Medulla oblongata (tissue), 1 donor: ENCODE measurements around the gene PDIA2.
"Not testable (repeated sequence)": the region's sequence is repeated elsewhere in the genome, so short reads cannot be mapped to it uniquely, and the experiment has no call there.

ENCODE experiments used
- DNase-seq: peaks from one replicate; pipeline ENCODE4 v3.0.0-alpha.2; 2015; ENCODE audit errors: extremely low spot score

Gene PDIA2

DNA sequence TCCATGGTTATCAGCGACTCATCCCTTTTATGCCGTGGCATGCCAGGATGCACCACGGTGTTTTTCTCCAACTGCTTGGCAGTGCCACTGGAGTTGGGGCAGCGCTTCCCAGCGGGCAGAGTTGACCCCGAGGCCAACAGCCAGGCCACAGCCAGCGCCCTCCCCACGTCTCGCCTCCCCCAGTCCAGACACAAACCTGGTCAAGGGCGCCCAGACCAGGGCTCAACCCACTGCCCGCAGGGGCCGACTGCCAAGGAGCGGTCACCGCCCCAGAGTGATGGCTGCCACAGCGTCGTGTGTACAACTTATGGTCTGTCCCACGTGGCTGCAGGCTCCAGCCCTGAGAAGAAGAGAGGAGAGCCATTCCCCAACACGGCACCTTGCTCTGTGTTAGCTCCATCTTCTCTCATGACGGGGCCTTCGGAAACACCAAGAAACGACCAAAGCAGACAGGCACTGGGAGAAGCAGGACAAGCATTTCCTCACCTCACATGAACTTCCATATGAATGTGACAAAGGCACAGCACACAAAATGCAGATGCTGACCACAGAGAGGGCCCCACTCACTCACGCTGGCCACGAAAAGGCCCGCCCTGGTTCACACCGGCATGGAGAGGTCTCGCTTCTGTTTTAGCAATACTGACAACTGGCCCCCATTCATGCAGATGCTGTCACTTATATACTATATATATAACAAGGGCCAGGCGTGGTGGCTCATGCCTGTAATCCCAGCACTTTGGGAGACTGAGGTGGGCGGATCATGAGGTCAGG lies 42.6 kb downstream of the PDIA2 start:
- DNase-seq = no peak

GRCh38 chr16:330741-331140 lies 47.8 kb downstream of the PDIA2 start:
- DNase-seq = no peak

- not testable (repeated sequence) for DNase-seq
Observed at GRCh38 chr16:331181-331814, 48.3 kb downstream of the PDIA2 start.

- no peak for DNase-seq
Observed at GRCh38 chr16:333406-334094, 50.6 kb downstream of the PDIA2 start.

DNA sequence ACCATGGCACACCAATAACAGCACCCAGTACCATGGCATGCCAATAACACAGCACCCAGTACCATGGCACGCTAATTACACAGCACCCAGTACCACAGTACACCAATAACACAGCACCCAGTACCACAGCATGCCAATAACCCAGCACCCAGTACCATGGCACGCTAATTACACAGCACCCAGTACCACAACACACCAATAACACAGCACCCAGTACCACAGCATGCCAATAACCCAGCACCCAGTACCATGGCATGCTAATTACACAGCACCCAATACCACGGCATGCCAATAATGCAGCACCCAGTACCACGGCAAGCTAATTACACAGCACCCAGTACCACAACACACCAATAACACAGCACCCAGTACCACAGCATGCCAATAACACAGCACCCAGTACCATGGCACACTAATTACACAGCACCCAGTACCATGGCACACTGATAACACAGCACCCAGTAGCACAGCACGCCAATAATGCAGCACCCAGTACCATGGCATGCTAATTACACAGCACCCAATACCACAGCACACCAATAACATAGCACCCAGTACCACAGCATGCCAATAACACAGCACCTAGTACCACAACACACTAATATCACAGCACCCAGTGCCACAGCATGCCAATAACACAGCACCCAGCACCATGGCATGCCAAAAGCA lies 51.3 kb downstream of the PDIA2 start:
- DNase-seq = not testable (repeated sequence)

GRCh38 chr16:334861-335632 lies 52.1 kb downstream of the PDIA2 start:
- DNase-seq = not testable (repeated sequence)

DNA sequence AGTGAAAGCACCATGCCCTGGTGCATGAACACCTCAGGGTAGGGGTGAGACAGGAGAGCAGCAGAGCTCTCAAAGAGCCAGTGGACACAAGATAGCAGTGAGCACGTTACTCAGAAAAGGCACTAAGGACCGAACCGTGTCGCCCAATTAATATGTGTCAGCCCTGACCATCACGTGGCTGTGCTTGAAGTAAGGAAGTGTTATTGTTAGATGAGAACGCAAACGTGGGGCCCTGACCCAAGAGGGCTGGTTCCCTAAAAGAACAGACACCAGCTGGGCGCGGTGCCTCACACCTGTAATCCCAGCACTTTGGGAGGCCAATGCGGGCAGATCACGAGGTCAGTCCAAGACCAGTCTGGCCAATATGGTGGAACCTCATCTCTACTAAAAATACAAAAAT lies 53.3 kb downstream of the PDIA2 start:
- no peak for DNase-seq
